GM19238 (cell line): ENCODE data around the gene HLF.

Experiments used
- DNase-seq: peaks from one replicate; pipeline ENCODE4 v3.0.0; 2011; ENCODE audit warnings: low spot score; ENCODE audit not compliant: insufficient read length

The HLF gene

DNA sequence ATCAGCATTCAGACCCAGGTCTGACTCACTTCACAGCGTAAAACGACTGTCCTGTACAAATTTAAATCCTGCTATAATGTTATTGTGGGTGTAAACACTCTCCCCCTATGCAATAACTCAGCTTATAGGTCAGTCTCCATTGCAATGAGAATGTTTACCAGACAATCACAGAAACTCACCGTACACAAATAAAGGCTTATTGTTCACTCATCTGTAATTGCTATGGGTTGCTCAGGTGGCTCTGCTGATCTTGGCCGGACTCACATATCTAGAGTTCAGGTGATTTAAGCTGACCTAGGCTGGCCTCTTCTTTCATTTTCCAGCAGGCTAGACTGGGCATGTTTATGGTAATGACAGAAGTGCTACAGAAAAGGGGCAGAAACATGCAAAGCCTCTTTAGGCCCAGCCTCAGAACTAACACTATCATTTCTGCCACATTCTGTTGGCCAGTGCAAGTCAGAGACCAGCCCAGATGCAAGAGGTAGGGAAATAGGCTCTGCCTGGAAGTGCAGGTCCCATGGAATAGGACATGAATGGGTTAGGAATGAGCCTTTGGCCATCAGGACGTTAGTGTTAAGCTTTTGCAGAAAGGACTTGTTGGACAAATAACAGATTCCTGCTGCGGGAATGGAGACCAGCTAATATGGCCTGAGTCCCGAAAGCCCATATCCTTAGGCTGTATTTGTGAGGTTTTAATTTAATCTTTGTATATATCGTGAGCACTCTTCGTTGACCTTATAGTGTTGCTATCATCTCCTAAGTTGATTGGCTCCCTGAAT is 44.0 kb downstream of the HLF start:
- DNase-seq, result no peak

DNA sequence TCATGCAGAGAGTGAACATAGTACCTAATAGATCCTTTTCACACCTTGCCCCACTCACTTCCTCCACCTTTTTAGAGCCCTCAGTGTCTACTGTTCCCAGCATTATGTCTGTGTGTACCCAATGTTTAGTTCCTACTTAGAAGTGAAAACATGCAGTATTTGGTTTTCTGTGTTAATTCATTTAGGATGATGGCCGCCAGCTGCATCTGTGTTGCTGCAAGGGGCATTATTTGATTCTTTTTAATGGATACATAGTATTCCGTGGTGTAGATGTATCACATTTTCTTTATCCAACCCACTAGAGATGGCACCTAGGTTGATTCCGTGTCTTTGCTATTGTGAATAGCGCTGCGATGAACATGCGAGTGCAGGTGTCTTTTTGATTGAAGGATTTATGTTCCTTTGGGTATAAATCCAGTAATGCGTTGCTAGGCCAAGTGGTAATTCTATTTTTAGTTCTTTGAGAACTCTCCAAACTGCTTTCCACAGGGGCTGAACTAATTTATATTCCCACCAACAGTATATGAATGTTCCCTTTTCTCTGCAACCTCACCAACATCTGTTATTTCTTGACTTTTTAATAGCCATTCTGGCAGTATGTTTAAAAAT is 47.1 kb downstream of the HLF start:
- no peak for DNase-seq

DNA sequence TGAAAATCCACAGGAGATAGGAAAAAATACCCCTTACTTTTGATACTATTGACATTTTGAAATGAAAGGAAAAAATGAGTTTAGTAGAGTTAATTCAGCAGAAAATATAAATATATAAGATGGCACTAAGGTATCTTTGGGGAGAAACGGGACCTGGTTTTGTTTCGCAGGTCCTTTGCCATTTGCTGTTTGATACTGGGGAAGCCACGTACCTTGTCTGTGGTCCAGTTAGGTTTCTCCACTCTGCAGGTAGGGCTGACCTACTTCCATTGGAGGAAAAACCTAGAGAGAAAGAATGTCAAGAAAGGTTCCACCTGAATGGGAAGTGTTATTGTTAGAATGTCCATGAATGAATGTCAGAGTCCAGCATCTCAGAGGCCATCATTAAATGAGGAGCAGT is 48.1 kb downstream of the HLF start:
- no peak for DNase-seq

DNA sequence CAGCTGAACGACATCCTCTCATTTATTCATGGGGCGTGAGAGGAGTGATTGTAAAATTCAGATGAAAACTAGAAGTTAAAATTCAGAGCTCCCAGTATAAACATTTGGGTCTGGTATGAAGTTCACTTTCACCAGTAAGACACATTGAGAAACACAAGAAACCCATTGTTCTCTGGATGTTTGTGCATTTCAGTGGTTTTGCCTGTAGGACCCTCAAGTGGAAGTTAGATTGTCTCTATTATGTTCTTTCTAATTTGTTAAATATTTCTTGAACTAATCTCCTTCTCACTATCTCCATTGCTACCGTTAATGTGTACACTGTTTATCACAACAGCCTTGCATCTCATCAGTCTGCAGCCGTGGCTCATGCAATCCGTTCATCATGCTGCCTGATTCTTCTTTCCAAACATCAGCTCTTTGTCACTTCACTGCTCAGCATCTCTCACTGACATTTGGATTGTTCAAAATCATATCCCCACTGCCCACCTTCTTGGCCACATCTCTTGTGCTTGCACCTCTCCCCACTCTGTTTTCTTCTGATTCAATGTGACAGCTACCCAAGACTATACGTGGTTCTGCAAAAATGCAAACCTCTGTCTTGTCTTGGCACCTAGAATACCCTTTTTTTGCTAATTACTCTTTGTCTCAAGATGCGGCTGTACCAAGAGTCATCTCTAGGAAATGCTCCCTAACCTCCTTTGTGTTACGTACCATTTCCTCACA is 49.5 kb downstream of the HLF start:
- no peak for DNase-seq

DNA sequence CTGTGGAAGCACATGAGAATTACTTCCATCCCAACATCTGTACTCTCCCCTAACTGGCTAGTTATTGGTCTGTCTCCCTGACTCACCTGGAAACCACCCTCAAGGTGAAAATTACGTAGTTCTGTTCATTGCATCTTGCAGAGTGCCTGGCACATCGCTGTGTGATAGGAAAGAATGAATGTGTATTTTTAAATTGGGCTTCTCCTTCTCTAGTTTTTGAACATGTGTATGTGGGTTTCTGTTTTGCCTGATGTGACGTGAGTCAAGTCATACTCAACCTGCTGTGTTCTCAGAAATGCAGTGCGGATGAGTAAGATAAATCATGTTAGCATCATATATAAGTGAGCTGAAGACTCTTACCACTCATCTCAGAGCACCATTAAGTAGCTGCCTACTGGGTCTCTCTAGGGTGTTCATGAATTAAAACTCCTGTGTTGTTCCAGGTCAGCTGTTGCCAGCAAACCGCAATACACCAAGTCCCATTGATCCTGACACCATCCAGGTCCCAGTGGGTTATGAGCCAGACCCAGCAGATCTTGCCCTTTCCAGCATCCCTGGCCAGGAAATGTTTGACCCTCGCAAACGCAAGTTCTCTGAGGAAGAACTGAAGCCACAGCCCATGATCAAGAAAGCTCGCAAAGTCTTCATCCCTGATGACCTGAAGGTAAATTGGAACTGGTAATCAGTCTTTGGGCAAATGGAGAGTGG is 50.2 kb downstream of the HLF start:
- DNase-seq, result no peak

DNA sequence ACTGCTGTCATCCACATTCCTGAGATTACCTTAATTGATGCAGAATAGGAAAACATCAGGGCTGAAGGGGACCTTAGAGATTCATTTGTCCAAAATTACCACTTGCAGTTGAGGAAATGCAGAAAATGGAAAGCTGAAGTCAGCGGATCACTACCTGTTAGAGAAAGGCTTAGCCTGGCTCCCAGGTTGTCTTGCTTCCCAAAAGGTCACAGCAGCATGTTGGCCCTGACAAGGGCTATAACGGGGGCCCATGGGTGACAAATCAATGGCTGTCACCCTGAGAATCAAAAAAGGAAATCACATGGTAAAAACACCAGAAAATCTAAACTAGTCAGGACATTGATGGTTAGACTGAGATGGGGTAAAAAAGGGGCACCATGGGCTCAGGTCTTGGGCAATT is 51.7 kb downstream of the HLF start:
- no peak for DNase-seq

DNA sequence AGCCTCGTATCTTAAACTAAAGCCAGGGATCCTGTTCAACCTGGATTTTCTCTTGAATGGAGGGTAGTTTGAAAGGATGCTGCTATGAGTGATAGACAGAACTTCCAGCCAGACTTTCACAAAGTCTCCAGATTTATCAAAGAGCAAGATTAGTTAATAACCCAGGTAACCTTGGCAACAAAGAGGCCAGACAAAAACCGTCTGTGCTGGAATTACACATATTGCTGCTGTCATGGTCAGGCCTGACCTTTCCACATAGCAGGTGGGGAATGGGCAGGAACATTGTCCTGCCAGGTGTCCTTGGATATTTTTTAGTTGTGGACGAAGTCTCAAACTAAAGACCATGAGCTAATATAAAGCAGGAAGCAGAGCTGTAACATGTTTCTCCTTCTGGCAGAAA is 52.5 kb downstream of the HLF start:
- no peak for DNase-seq

DNA sequence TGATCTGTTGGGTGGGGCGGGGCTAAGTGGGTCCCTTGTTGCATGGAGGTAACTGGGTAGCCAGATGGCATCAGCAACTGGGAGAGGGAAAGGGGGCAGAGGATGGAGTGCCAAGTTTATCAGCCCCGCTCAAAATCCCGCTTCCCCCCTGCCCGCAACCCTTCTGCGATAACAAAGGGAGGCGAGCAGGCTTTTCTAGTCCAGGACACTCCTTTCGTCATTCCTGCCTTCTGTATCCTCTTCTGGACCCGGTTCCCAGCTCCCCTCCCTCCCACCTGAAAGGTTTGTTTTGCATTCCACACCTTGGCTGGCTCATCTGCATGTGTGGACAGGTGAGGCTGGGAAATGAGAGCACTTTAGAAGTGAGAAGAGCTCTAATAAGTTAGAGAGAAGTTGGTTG is 53.3 kb downstream of the HLF start:
- DNase-seq, result no peak

DNA sequence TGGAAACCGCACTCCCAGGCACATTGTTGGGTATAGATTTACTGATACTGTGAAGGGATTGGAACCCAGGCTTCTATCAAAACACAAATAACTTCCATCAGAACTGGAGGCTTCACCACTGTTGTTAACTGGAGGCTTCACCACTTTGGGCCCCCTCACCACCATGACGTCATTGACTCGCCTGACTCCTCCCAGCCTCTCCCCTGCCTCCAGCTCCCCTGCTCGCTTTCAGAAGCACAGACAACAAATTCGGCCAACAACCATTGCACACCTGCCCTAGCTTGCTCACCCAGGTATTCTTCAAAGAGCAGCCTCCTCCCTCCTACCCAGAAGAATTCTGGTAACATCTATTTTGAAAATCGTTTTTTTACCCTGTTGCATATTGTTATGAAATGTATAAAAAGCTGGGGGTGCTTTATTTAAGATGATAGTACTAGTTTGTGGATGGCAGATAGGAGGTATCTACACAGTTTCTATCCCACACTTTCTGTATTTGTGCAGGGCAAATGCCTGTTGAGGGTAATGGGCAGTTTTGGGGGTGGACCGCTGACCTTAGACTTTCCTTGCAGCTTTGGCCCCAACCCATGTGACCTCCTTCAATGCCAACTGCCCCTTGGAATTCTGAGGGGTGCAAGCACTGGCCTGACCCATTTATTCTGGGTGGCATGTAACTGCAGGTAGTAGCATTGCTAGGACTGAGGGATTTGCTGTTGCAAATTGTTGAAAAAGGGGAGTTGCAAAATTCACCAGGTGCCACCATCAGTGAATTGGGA is 54.1 kb downstream of the HLF start:
- no peak for DNase-seq

DNA sequence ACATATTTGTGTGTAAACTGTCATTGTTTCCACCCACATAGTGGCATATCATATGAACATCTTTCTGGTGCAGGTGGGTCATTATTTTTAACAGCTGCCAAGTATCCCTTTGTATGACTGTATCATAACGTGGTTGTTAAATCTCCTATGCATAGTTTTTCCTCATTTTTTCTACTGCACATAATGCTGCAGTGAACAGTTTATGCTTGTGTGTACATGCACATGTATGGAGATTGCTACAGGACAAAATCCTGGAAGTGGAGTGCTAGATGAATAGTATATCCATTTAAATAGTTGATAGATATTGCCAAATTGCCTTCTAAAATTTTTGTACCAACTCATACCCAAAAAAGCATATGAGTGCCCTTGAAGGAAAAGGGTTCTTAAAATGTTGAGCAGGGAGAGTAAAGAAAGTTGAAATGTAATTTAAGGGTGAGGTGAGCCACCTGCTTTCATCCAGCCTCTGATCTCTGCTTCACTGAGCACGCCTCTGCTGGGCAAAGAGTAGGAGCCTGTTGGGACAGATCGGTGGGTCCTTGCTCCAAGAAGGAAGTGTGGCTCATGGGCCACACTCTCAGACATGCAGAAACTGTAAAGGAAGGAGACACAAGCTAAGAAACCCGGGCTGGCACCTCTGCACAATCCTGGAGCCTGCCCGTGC is 55.3 kb downstream of the HLF start:
- DNase-seq, result no peak

DNA sequence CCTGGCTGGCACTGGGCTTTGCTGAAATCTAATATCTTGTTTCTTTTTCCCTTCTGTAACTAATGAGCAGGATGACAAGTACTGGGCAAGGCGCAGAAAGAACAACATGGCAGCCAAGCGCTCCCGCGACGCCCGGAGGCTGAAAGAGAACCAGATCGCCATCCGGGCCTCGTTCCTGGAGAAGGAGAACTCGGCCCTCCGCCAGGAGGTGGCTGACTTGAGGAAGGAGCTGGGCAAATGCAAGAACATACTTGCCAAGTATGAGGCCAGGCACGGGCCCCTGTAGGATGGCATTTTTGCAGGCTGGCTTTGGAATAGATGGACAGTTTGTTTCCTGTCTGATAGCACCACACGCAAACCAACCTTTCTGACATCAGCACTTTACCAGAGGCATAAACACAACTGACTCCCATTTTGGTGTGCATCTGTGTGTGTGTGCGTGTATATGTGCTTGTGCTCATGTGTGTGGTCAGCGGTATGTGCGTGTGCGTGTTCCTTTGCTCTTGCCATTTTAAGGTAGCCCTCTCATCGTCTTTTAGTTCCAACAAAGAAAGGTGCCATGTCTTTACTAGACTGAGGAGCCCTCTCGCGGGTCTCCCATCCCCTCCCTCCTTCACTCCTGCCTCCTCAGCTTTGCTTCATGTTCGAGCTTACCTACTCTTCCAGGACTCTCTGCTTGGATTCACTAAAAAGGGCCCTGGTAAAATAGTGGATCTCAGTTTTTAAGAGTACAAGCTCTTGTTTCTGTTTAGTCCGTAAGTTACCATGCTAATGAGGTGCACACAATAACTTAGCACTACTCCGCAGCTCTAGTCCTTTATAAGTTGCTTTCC is 56.0 kb downstream of the HLF start:
- no peak for DNase-seq

DNA sequence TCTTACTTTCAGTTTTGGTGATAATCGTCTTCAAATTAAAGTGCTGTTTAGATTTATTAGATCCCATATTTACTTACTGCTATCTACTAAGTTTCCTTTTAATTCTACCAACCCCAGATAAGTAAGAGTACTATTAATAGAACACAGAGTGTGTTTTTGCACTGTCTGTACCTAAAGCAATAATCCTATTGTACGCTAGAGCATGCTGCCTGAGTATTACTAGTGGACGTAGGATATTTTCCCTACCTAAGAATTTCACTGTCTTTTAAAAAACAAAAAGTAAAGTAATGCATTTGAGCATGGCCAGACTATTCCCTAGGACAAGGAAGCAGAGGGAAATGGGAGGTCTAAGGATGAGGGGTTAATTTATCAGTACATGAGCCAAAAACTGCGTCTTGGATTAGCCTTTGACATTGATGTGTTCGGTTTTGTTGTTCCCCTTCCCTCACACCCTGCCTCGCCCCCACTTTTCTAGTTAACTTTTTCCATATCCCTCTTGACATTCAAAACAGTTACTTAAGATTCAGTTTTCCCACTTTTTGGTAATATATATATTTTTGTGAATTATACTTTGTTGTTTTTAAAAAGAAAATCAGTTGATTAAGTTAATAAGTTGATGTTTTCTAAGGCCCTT is 56.8 kb downstream of the HLF start:
- DNase-seq, result no peak

DNA sequence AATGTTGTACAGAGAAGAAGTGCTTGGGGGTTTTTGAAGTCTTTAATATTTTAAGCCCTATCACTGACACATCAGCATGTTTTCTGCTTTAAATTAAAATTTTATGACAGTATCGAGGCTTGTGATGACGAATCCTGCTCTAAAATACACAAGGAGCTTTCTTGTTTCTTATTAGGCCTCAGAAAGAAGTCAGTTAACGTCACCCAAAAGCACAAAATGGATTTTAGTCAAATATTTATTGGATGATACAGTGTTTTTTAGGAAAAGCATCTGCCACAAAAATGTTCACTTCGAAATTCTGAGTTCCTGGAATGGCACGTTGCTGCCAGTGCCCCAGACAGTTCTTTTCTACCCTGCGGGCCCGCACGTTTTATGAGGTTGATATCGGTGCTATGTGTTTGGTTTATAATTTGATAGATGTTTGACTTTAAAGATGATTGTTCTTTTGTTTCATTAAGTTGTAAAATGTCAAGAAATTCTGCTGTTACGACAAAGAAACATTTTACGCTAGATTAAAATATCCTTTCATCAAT is 57.8 kb downstream of the HLF start:
- DNase-seq, result no peak

DNA sequence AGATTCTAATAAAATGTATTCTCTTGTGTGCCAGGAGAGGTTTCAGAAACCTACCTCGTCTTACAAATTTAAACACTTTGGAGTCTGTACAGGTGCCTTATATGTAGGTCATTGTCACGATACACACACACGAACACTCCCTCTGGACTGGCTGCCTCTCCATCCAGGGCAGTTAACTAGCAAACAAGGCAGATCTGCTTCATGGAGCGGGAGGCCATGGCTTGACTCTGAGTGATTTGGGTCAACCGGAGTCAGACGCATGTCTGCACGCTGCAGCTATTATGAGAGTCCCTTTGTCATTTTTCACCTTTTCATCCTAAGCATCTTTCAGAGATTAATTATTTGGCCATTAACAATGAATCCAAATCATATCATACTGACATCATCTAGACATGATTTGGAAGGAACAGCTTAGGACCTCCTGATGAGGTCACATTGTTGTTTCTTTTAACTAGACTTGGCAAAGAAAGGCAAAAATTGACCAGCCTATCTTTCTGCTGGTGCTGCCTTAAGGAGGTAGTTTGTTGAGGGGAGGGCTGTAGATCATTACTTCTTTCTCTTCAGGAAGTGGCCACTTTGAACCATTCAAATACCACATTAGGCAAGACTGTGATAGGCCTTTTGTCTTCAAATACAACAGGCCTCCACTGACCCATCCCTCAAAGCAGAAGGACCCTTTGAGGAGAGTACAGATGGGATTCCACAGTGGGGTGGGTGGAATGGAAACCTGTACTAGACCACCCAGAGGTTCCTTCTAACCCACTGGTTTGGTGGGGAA is 58.9 kb downstream of the HLF start:
- no peak for DNase-seq

DNA sequence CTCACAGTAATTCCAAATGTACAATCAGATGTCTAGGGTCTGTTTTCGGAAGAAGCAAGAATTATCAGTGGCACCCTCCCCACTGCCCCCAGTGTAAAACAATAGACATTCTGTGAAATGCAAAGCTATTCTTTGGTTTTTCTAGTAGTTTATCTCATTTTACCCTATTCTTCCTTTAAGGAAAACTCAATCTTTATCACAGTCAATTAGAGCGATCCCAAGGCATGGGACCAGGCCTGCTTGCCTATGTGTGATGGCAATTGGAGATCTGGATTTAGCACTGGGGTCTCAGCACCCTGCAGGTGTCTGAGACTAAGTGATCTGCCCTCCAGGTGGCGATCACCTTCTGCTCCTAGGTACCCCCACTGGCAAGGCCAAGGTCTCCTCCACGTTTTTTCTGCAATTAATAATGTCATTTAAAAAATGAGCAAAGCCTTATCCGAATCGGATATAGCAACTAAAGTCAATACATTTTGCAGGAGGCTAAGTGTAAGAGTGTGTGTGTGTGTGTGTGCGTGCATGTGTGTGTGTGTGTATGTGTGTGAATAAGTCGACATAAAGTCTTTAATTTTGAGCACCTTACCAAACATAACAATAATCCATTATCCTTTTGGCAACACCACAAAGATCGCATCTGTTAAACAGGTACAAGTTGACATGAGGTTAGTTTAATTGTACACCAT is 59.7 kb downstream of the HLF start:
- DNase-seq, result no peak

DNA sequence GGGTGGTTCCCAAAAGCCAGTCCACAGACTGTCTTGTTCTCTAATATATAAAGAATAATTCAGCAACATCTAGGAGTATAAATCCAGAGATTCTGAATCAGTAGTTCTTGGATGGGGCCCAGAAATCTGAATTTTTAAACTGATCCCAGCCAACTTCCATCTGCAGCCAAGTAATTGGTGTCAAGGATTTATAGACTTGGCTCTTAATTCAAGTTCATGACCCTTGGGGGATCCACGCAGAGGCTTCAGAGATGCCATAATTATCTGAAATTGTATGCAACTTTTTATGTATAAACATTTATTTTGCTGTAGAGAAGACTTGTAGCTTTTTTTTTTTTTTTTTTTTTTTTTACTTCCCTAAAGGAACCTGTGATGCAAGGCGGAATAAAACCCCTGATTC is 60.6 kb downstream of the HLF start:
- DNase-seq, result no peak

DNA sequence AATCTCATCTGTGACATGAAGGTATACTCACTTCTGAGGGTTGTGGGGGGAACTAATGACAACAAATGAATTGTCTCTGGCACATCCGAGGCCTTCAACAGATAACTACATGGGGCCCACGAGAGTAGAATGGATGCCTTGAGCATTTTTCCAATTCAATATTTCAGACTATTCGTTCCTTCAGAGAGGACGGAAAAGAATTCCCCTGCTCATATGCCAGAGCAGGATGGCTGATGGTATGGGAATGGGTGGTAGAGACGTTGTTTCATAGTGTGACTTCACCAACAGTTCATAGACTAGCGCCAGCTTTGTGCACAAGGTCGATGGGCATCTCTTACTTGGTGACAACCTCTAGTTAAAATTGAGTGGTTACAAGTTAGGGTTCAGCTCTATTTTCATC is 61.3 kb downstream of the HLF start:
- no peak for DNase-seq
